ENCODE measurements around the gene CDK5RAP1. TPM values are rescaled to one million over a fixed set of nuclear protein-coding genes. Genes with fewer than 3 reads are reported as not detected.

Gene CDK5RAP1
- polyA plus RNA-seq, 4 donors = 26.3 to 47.2 (median 34.2) TPM

- DNase-seq (ENCODE audit: low read depth in 4 of 4, low spot score in 3 of 4) = no peak
Observed at GRCh38 chr20:33423141-33423834, 22.0 kb upstream of the CDK5RAP1 start.

GRCh38 chr20:33419140-33419974, 18.0 kb upstream of the CDK5RAP1 start:
- no peak for DNase-seq (ENCODE audit: low read depth in 4 of 4, low spot score in 3 of 4)

GRCh38 chr20:33418033-33418432, 16.7 kb upstream of the CDK5RAP1 start:
- DNase-seq (ENCODE audit: low read depth in 4 of 4, low spot score in 3 of 4) = no peak

GRCh38 chr20:33415948-33416347, 14.6 kb upstream of the CDK5RAP1 start:
- DNase-seq (ENCODE audit: low read depth in 4 of 4, low spot score in 3 of 4) = no peak

- DNase-seq (ENCODE audit: low read depth in 4 of 4, low spot score in 3 of 4) = no peak
Observed at GRCh38 chr20:33412484-33412838, 11.1 kb upstream of the CDK5RAP1 start.

GRCh38 chr20:33411711-33412483, 10.6 kb upstream of the CDK5RAP1 start:
- DNase-seq (ENCODE audit: low read depth in 4 of 4, low spot score in 3 of 4) = no peak

GRCh38 chr20:33411242-33411641, 9.9 kb upstream of the CDK5RAP1 start:
- DNase-seq (ENCODE audit: low read depth in 4 of 4, low spot score in 3 of 4) = no peak

GRCh38 chr20:33410081-33410742, 8.9 kb upstream of the CDK5RAP1 start:
- DNase-seq (ENCODE audit: low read depth in 4 of 4, low spot score in 3 of 4) = no peak

- no peak for DNase-seq (ENCODE audit: low read depth in 4 of 4, low spot score in 3 of 4)
Observed at GRCh38 chr20:33408716-33409654, 7.7 kb upstream of the CDK5RAP1 start.

GRCh38 chr20:33408313-33408712, 7.0 kb upstream of the CDK5RAP1 start:
- DNase-seq (ENCODE audit: low read depth in 4 of 4, low spot score in 3 of 4) = no peak

GRCh38 chr20:33407796-33408195, 6.5 kb upstream of the CDK5RAP1 start:
- DNase-seq (ENCODE audit: low read depth in 4 of 4, low spot score in 3 of 4) = no peak

- DNase-seq (ENCODE audit: low read depth in 4 of 4, low spot score in 3 of 4) = no peak
Observed at GRCh38 chr20:33407251-33407650, 5.9 kb upstream of the CDK5RAP1 start.

- no peak for DNase-seq (ENCODE audit: low read depth in 4 of 4, low spot score in 3 of 4)
Observed at GRCh38 chr20:33404281-33404680, 3.0 kb upstream of the CDK5RAP1 start.

GRCh38 chr20:33401921-33402369, 626 bp upstream of the CDK5RAP1 start:
- no peak for DNase-seq (ENCODE audit: low read depth in 4 of 4, low spot score in 3 of 4)

- no peak for DNase-seq (ENCODE audit: low read depth in 4 of 4, low spot score in 3 of 4)
Observed at GRCh38 chr20:33400812-33401183, 521 bp downstream of the CDK5RAP1 start.

- no peak for DNase-seq (ENCODE audit: low read depth in 4 of 4, low spot score in 3 of 4)
Observed at GRCh38 chr20:33399924-33400323, 1.4 kb downstream of the CDK5RAP1 start.

GRCh38 chr20:33394718-33395117, 6.6 kb downstream of the CDK5RAP1 start:
- DNase-seq (ENCODE audit: low read depth in 4 of 4, low spot score in 3 of 4) = no peak

GRCh38 chr20:33393609-33394008, 7.7 kb downstream of the CDK5RAP1 start:
- DNase-seq (ENCODE audit: low read depth in 4 of 4, low spot score in 3 of 4) = no peak

- DNase-seq (ENCODE audit: low read depth in 4 of 4, low spot score in 3 of 4) = no peak
Observed at GRCh38 chr20:33391722-33392415, 9.4 kb downstream of the CDK5RAP1 start.
